HG02970 (cell line): ENCODE data around the gene SATB2.

Experiments used
- ATAC-seq: cut with Tn5 transposase; IDR thresholded peaks from one replicate; pipeline ENCODE4 v1.9.1; 2021; ENCODE audit warnings: mild to moderate bottlenecking, moderate library complexity, moderate number of reproducible peaks; ENCODE audit not compliant: unreplicated experiment, low FRiP score

Gene SATB2

GRCh38 chr2:199409759-199410529 lies 47.8 kb downstream of the SATB2 start:
- ATAC-seq: no peak

DNA sequence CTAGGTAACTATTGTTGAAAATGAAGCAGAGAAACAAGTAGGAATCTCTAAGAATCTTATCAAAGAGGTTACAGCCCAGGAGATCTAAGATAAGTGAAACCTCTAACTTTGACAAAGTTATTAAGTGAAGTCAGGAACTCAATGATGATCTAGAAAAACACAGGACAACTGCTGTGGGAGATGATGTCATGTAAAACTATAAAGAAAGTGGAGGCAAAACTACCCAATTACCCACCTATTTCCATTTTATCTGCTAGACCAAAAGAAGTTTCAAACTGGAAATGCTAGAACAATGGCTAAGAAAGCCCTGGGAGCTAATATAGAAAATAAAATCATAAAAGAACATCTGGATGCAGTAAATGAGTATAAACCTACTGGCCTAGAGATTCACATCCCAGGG lies 50.3 kb downstream of the SATB2 start:
- no peak for ATAC-seq

GRCh38 chr2:199405241-199405640 lies 52.5 kb downstream of the SATB2 start:
- ATAC-seq: no peak

- no peak for ATAC-seq
These were observed 52.9 kb downstream of the SATB2 start for GRCh38 chr2:199404841-199405240.

DNA sequence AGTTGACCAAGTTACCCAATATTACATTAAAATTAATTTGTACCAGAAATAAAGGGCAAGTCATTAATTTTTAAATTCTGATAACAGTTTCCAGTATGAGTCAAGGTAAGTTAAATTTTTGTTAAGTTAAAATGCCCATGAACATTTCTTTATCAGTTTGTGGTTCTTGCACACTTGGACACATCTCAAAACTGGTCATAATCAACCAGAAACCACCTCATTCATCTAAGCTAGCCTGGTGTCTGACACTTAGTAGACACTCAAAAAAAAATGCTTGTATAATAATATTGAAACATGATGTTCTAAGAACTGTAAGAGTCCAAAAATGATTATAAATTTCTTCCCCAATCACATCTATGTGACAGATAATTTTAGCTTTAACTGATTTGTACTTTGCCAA lies 62.4 kb downstream of the SATB2 start:
- ATAC-seq: no peak

DNA sequence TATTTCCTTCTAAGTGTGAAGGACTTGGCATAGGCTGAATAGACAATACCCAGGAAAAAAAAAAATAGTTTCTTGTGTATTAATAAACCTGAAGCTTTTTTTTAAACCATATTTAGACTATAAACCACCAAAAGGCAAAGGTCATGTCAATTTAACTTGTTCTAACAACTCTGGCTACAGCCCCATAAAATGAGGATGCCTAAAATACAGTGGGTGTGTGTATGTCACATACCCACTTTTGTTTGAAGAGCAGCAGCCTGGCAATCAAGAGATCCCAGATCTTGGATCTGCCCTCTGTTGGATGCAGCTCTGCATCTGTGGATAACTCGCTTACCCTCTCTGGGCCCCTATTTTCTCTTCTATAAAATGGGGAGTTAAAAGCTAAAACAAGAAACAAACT lies 65.4 kb downstream of the SATB2 start:
- no peak for ATAC-seq

DNA sequence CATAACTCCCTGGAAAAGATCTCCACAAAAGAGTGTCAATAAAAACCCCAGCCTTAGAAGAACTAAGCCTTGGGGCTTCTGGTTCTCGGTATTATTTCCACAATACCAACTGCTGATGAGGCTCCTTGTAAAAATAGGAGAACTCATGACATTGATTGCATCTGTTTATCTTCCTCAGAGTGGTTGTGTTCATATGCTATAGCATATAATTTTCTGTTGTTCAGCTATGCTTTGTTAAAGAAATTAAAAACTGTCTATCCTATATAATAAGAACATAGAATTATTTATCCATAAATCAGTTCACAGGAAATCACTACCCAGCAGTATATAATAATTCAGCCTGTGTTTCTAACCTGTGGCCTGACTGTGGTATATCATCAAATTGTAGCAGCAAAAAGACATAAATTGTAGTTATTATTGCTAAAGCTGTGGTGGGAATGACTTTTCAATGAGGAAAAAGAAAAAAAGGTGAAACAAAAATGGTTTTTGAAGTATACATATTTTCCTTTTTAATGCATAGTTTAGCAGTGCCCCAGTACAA lies 68.9 kb downstream of the SATB2 start:
- no peak for ATAC-seq

DNA sequence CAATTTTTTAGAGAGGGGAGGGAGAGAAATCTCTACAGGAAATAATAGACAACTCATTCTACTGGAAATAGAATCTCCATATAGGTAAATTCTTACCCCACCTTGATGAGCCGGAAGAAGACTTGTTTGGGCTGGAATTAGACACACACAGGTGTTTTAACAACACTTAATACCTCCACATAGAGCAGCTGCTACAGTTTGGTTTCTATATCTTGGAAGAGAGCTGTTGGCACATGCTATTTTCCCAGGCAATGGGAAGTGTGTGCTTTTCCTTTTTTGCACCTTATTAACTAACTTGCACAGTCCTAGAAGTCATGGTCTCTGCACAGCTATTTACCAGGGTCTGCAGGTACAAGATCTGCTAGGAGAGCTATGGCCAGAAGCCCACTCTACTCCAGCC lies 73.7 kb downstream of the SATB2 start:
- ATAC-seq: no peak

DNA sequence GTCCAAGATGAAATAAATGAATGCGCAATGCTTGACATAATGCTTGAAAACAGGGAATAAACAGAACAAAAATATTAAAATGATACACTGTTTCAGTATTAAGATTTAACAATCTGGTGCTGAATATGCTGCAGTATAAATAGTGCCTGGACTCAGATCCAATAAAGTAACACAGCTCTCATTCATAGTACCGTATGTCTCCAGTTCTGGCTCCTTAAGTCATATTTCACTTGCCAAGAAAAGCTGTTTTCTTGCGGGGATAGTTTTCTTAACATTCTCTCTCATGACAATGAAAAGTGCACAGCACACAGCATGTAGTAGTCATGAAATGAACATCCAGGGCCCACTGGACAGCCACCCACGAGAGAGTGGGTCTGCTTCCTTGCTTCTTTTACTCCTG lies 74.7 kb downstream of the SATB2 start:
- ATAC-seq: no peak

- ATAC-seq: no peak
These were observed 75.6 kb downstream of the SATB2 start for GRCh38 chr2:199382091-199382490.

DNA sequence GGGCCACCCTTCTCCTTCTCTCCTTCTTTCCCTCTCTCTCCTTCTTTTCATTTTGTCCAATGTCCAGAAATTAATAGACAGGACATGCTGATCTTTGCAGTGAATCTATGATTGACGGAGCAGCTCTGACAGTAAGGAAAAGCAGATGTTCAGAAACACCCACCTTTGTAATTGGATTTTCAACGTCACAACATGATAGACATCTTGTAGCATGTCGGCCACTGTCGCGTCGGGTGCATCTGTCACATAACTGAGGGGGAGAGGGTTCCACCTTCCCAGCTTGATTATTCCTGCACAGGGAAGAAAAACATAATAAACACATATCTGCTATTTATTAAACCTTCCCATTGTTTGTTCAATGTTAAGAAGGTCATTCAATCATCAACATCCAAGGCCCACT lies 76.2 kb downstream of the SATB2 start:
- ATAC-seq: no peak

DNA sequence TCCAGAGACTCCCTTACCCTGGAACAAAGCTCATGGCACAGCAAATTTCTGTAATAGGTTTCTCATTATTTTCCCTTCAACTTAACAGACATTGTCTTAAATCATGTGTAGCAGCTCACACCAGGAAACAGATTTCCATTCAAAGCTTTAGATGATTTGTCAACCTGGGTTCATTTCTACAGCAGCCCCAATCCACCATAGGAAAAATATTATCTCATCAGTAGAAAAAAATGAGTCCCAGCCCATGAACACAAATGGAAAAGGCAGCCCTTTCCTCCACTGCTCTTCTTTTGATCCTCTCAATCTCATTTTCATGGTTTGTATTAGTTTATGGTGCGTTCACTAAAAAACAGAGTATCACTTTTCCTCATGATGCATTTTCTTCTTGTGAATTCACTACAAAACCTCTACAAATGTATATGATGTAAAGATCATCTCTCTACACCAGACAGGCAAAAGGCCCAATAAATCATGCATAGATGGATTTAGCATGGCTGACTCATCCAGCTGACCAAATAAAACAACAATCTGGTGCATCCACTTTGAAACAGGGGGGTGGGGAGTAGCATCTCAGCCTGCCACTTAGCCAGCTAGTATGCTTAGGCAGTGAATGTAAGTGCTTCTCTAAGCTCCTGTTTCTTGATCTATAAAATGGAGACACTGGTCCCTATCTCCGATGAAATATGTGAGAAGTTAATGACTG lies 78.6 kb downstream of the SATB2 start:
- no peak for ATAC-seq

GRCh38 chr2:199370150-199370780 lies 87.5 kb downstream of the SATB2 start:
- ATAC-seq: no peak

DNA sequence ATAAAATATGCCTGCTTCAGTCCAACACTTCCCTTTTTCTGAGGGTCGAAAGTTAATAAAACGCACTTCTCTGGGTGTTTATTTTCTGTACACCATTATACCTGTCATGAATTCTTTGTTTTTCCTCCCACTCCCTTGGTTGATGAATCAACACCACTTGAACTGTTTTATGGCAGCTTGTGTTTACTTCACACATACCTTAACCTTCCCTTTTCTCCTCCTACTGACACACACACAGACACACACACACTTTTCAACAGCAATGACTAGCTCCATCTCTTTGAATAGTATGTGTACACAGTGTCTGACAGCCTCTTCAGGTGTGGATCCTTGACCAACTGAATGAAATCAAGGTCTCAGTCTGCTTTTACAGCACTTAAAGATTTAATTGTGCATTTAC lies 91.3 kb downstream of the SATB2 start:
- ATAC-seq: no peak

- ATAC-seq: no peak
These were observed 93.6 kb downstream of the SATB2 start for GRCh38 chr2:199364153-199364552.

DNA sequence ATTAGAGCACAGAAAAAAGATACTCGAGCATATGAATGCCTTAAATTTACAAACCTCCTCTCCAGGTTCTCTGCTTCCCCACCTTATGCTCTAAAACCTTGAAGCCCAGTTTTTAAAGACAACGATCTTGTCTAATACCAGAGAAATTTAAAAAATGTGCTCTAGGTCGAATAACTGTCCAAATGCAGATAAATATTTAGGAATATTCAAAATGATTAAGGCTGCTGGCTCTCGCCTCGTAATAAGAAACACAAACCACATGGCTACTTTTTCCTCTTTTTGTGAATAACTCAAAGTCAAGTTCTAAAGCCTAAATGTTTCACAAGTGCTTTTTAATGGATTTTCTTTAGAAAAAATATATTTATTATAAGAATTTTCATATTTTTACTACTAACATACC lies 101.3 kb downstream of the SATB2 start:
- no peak for ATAC-seq

DNA sequence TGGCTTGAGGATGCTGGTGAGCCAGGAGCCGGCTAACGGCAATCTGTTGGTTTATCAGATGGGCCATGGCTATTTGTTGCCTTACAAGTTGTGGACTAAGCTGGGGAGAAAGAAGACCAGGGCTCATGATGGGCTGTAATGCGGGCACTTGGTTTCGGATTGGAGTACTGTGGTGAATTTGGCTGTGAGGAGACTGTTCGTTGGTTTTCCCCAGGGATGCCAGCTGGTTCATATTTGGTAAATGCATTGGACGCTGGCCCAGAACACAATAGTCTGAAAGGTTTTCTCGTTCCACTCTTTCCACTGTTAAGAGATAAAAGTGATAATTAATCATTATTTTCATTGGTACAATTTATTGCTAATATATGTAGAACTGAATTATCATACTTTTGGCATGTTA lies 108.9 kb downstream of the SATB2 start:
- no peak for ATAC-seq

DNA sequence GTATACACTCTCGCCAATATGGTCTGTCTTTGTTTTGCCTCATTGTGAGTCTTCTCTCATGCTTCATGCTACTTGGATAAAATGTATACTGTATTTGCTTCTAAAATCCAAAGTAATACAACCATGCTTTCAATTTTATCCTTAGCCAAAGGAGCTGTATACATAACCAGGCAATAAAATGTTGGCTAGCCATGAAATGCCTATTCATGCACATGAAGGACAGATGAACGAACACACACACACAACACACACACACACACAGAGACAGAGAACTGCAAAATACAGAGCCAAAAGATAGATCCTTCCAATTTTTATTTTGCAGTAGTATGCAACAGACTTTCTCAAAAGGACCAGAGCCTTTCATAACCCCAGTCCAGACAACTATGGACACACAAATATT lies 113.7 kb downstream of the SATB2 start:
- ATAC-seq: no peak

DNA sequence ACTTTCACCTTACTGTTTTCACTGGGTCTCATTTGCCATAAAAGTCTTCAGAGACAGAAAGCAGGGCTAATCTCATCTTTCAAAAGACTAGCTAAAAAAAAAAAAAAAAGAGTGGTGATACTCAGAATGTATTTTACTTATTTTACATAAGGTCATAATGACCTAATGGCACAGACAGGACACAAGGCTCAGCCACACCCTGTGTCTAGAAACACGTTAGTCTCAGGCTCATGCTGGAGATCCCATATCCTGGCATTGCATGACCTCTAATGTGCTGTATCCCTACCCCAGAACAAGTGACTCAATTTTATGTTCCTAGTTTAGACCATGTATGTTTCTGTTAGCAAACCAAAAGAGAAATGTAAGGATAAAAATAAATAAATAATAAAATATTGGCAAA lies 115.4 kb downstream of the SATB2 start:
- no peak for ATAC-seq

- no peak for ATAC-seq
These were observed 116.6 kb downstream of the SATB2 start for GRCh38 chr2:199341123-199341522.

DNA sequence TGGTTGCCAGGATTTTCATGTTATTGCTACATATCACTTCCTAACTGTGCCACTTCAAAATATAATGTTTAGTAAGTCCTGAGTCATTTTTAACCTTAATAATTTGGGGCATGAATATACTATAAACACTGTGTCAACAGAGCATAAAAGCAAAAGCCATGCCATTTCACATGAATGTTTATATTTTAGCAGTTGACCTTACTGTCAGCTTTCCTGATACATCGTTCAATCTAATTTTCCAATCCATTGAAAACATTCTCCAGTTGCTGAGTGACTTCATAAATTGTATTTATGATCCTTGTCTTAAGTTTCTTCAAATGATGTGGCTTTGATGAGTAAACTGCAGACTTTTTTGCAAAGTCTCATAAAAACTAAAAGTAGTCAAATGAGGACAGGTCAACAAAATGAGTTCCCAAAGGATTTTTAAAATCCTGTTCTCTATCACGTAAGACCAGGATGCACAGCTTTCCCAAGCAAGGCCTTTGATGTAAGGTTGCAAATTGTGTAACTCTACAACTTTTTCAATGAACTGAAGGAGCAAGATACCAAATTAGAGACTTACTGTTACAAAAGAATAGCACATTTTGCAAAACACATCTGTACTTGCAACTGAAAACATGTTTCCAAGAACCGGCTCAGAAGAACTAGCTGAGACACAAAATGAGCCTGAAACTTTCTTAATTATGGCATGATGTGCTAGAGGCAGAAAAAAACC lies 117.7 kb downstream of the SATB2 start:
- no peak for ATAC-seq
